A673 (cell line): ENCODE results near the gene DDX39A. TPM values are rescaled to one million over a fixed set of nuclear protein-coding genes. Genes with fewer than 3 reads are reported as not detected.

Experiments used
- BruUV-seq: library from RNA; stranded (reverse); fragments of 400-500 nt; replicated peaks from 2 replicates; lab custom pipeline; 2021; lab: Mats Ljungman, UMichigan
- CTCF ChIA-PET: fragments of 300-600 bp; sonication (Branson Sonifier 250); formaldehyde crosslinking; loops from one replicate; lab custom pipeline; 2022; ENCODE audit warnings: antibody characterized with exemption; lab: Charles Lee
- POLR2A ChIA-PET: fragments of 300-600 bp; sonication (Branson Sonifier 250); formaldehyde crosslinking; loops from one replicate; lab custom pipeline; 2022; ENCODE audit warnings: antibody characterized with exemption; ENCODE audit not compliant: low non-redundant PET; lab: Charles Lee
- DNase-seq: peaks from one replicate; pipeline ENCODE4 v3.0.0-alpha.2; 2015; ENCODE audit warnings: low spot score
- H3K27ac ChIP-seq: fragments of 200-600 bp; sonication (generic); 2 replicates; pipeline ENCODE4 v1.5.1; 2016; ENCODE audit warnings: mixed run types, low read depth, mild to moderate bottlenecking, mixed read lengths, antibody characterized with exemption, low read length; ENCODE audit not compliant: poor library complexity, severe bottlenecking
- H3K27me3 ChIP-seq: fragments of 200-600 bp; sonication (generic); replicated peaks from 2 replicates; pipeline ENCODE4 v1.6.1; 2017; ENCODE audit warnings: mixed run types, low read depth, mild to moderate bottlenecking, mixed read lengths, antibody characterized with exemption, low read length; ENCODE audit not compliant: insufficient read depth, poor library complexity
- H3K36me3 ChIP-seq: fragments of 200-600 bp; sonication (generic); 2 replicates; pipeline ENCODE4 v1.6.1; 2016; ENCODE audit warnings: mixed run types, mild to moderate bottlenecking, mixed read lengths, antibody characterized with exemption, low read length; ENCODE audit not compliant: insufficient read depth, poor library complexity, severe bottlenecking
- H3K4me1 ChIP-seq: fragments of 200-600 bp; sonication (generic); 2 replicates; pipeline ENCODE4 v1.6.1; 2017; ENCODE audit warnings: mixed run types, mild to moderate bottlenecking, mixed read lengths, antibody characterized with exemption, low read length; ENCODE audit not compliant: insufficient read depth, poor library complexity, severe bottlenecking
- H3K4me3 ChIP-seq: fragments of 200-600 bp; sonication (generic); 2 replicates; pipeline ENCODE4 v1.5.1; 2016; ENCODE audit warnings: low read depth, mixed run types, mild to moderate bottlenecking, mixed read lengths, low read length; ENCODE audit not compliant: poor library complexity, severe bottlenecking
- H3K9me3 ChIP-seq: fragments of 200-600 bp; sonication (generic); 2 replicates; pipeline ENCODE4 v1.6.1; 2016; ENCODE audit warnings: mixed run types, low read depth, mild to moderate bottlenecking, mixed read lengths, antibody characterized with exemption, low read length; ENCODE audit not compliant: poor library complexity, severe bottlenecking
- EZH2 ChIP-seq: fragments of 200-600 bp; sonication (generic); IDR thresholded peaks from 2 replicates; pipeline ENCODE4 v1.6.1; 2017; ENCODE audit warnings: borderline replicate concordance, low read depth, mild to moderate bottlenecking, mixed read lengths, antibody characterized with exemption, low read length; ENCODE audit not compliant: poor library complexity, severe bottlenecking
- intact Hi-C: fragments of 100-400 bp; cut with micrococcal nuclease; formaldehyde crosslinking; loops from one replicate; pipeline ENCODE4 v1.10.0; 2022; ENCODE audit not compliant: unreplicated experiment
- total RNA-seq: library from RNA; stranded (reverse); gene quantifications from 2 replicates; pipeline ENCODE4 v1.2.3, GENCODE V29; 2021
- TF ChIP-seq, protein P1 (sequence below): fragments of 300-800, 200-600 bp; sonication (generic); conservative IDR thresholded peaks from 2 replicates; pipeline ENCODE4 v1.5.1; 2017; ENCODE audit warnings: low read depth, mild to moderate bottlenecking, antibody characterized with exemption, low read length, moderate library complexity, mixed read lengths

DDX39A gene
- total RNA-seq, 1 experiment from 2014 or later: 223 TPM

DNA sequence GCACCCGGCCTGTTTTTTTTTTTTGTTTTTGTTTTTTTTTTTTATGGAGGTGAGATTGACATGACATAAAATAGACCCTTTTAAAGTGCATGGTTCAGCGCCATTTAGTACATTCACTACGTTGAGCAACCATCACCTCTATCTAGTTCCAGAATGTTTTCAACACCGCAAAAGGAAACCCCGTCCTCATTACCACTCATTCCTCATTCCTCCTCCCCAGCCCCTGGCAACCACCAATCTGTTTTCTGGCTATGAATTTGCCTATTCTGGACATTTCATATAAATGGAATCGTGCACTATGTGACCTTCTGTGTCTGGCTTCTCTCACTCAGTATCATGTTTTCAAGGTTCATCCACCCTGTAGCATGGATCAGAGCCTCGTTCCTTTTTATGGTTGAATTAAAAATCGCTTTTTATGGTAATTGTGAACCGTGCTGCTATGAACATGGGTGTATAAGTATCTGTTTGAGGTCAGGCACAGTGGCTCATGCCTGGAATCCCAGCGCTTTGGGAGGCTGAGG lies 47.8 kb downstream of the DDX39A start:
- Histone ChIP-seq H3K36me3 (no peaks in the 10 kb centered on the region), H3K4me1 (peaks cover 7% of the 10 kb centered on the region), H3K9me3 (no peaks in the 10 kb centered on the region), H3K27me3 (no peaks in the 10 kb centered on the region), H3K4me3 (no peak overlapping the region), H3K27ac (no peak overlapping the region)
- DNase-seq: no peak
- ChIA-PET POLR2A (no interaction called here), CTCF (no interaction called here)
- intact Hi-C loops: no loop called here
- TF ChIP-seq EZH2: no peak
- TF ChIP-seq, protein P1, sequence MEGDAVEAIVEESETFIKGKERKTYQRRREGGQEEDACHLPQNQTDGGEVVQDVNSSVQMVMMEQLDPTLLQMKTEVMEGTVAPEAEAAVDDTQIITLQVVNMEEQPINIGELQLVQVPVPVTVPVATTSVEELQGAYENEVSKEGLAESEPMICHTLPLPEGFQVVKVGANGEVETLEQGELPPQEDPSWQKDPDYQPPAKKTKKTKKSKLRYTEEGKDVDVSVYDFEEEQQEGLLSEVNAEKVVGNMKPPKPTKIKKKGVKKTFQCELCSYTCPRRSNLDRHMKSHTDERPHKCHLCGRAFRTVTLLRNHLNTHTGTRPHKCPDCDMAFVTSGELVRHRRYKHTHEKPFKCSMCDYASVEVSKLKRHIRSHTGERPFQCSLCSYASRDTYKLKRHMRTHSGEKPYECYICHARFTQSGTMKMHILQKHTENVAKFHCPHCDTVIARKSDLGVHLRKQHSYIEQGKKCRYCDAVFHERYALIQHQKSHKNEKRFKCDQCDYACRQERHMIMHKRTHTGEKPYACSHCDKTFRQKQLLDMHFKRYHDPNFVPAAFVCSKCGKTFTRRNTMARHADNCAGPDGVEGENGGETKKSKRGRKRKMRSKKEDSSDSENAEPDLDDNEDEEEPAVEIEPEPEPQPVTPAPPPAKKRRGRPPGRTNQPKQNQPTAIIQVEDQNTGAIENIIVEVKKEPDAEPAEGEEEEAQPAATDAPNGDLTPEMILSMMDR: no peak
- BruUV-seq: no TSS peak

DNA sequence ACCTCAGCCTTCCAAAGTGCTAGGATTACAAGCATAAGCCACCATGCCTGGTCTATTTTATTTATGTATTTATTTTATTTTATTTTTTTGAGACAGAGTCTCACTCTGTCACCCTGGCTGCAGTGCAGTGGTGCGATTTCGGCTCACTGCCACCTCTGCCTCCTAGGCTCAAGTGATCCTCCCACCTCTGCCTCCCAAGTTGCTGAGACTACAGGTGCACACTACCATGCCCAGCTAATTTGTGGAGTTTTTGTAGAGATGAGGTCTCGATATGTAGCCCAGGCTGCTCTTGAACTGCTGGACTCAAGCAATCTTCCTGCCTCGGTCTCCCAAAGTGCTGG lies 48.2 kb downstream of the DDX39A start:
- H3K9me3 ChIP-seq: no peaks in the 10 kb centered on the region
- intact Hi-C loops: no loop called here
- BruUV-seq: no TSS peak
- no peaks in the 10 kb centered on the region for H3K27me3 ChIP-seq
- ChIA-PET CTCF (interaction anchor here (0.7 kb wide), 1 partner anchor 80 kb away, joined by 8 read pairs; no protein-coding TSS in a partner anchor), POLR2A (no interaction called here)
- no peak overlapping the region for H3K27ac ChIP-seq
- no peak overlapping the region for H3K4me3 ChIP-seq
- H3K36me3 ChIP-seq: no peaks in the 10 kb centered on the region
- no peak for DNase-seq
- no peak for TF ChIP-seq EZH2
- TF ChIP-seq, protein P1: no peak
- peaks cover 8% of the 10 kb centered on the region for H3K4me1 ChIP-seq

DNA sequence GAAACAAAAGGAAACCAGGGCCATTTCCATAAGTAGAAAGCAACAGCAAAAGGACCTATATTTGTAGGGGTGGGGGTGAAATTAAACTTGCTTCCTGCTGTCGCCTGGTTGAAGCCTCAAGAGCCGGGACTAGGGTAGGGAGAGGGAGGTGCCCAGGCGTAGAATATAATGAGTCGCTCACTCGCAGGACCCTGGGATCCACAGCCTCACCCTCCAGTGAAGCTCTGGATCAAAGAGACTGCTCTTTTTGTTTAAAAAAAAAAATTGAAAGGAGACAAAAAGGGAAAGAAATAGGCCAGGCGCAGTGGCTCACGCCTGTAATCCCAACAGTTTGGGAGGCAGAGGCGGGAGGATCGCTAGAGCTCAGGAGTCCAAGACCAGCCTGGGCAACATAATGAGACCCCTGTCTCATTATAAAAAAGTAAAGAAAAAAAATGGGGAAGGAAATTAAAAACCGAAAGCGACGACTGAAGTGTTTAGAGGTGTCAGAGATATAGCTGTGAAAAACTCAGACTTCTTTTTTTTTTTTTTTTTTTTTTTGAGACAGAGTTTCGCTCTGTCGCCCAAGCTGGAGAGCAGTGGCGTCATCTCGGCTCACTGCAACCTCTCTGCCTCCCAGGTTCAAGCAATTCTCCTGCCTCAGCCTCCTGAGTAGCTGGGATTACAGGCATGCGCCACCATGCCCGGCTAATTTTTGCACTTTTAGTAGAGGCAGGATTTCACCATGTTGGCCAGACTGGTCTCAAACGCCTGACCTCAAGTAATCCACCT lies 48.8 kb downstream of the DDX39A start:
- no peak for DNase-seq
- Histone ChIP-seq H3K4me1 (peaks cover 8% of the 10 kb centered on the region), H3K36me3 (no peaks in the 10 kb centered on the region), H3K27me3 (no peaks in the 10 kb centered on the region), H3K9me3 (no peaks in the 10 kb centered on the region), H3K4me3 (no peak overlapping the region), H3K27ac (peak overlapping the region; percentile 47)
- ChIA-PET CTCF (interaction anchor here (0.6 to 0.7 kb wide), 2 partner anchors 12 to 80 kb away, joined by 3 to 8 read pairs; no protein-coding TSS in a partner anchor), POLR2A (interaction anchor here (0.7 kb wide), 1 partner anchor 440 kb away, joined by 12 read pairs; no protein-coding TSS in a partner anchor)
- intact Hi-C loops: no loop called here
- BruUV-seq: no TSS peak
- TF ChIP-seq, protein P1: no peak
- TF ChIP-seq EZH2: no peak
